ENCODE results near the gene INAFM2.

INAFM2 gene

GRCh38 chr15:40320931-40321371 is 2.5 kb upstream of the INAFM2 start:
- H3K4me3 ChIP-seq (ENCODE audit: low read depth, low read length), result no peak overlapping the region
- peak; percentile 82 for TF ChIP-seq CTCF (IDR thresholded peaks at IDR 0.05; ENCODE audit: low read depth, low read length, missing control alignments)
- no peak for DNase-seq (ENCODE audit: low read depth)

- no peak for TF ChIP-seq CTCF (IDR thresholded peaks at IDR 0.05; ENCODE audit: low read depth, low read length, missing control alignments)
Observed at GRCh38 chr15:40322531-40323238, 807 bp upstream of the INAFM2 start.

GRCh38 chr15:40323953-40324937 is 753 bp downstream of the INAFM2 start:
- TF ChIP-seq CTCF (IDR thresholded peaks at IDR 0.05; ENCODE audit: low read depth, low read length, missing control alignments), result no peak
- H3K4me3 ChIP-seq (ENCODE audit: low read depth, low read length), result peak overlapping the region; percentile 68

More at GRCh38 chr15:40322531-40323238, 807 bp upstream of the INAFM2 start:
- DNase-seq (ENCODE audit: low read depth), result no peak
- peak overlapping the region; percentile 28 for H3K4me3 ChIP-seq (ENCODE audit: low read depth, low read length)

GRCh38 chr15:40325188-40325587 is 1.7 kb downstream of the INAFM2 start:
- no peak for TF ChIP-seq CTCF (IDR thresholded peaks at IDR 0.05; ENCODE audit: low read depth, low read length, missing control alignments)
- no peak overlapping the region for H3K4me3 ChIP-seq (ENCODE audit: low read depth, low read length)
- DNase-seq (ENCODE audit: low read depth), result no peak

More at GRCh38 chr15:40323953-40324937, 753 bp downstream of the INAFM2 start:
- no peak for DNase-seq (ENCODE audit: low read depth)

GRCh38 chr15:40325700-40326099 is 2.2 kb downstream of the INAFM2 start:
- DNase-seq (ENCODE audit: low read depth), result no peak
- no peak for TF ChIP-seq CTCF (IDR thresholded peaks at IDR 0.05; ENCODE audit: low read depth, low read length, missing control alignments)
- no peak overlapping the region for H3K4me3 ChIP-seq (ENCODE audit: low read depth, low read length)

GRCh38 chr15:40327457-40327856 is 4.0 kb downstream of the INAFM2 start:
- TF ChIP-seq CTCF (IDR thresholded peaks at IDR 0.05; ENCODE audit: low read depth, low read length, missing control alignments), result no peak
- no peak overlapping the region for H3K4me3 ChIP-seq (ENCODE audit: low read depth, low read length)
- DNase-seq (ENCODE audit: low read depth), result no peak

Data from GM12864 (cell line).